HG03565 (cell line): Measurements from ENCODE around the gene P3R3URF.

ENCODE experiments used
- ATAC-seq: cut with Tn5 transposase; IDR thresholded peaks from one replicate; pipeline ENCODE4 v1.9.1; 2021; ENCODE audit warnings: mild to moderate bottlenecking, moderate library complexity; ENCODE audit not compliant: unreplicated experiment

The P3R3URF gene

GRCh38 chr1:46194641-46195193 lies 18.4 kb upstream of the P3R3URF start:
- no peak for ATAC-seq

GRCh38 chr1:46193984-46194570 lies 17.8 kb upstream of the P3R3URF start:
- ATAC-seq, result no peak

GRCh38 chr1:46193285-46193684 lies 17.0 kb upstream of the P3R3URF start:
- ATAC-seq, result no peak

GRCh38 chr1:46192171-46192570 lies 15.9 kb upstream of the P3R3URF start:
- ATAC-seq, result no peak

- no peak for ATAC-seq
Measured at GRCh38 chr1:46191033-46191701, 14.9 kb upstream of the P3R3URF start.

GRCh38 chr1:46190539-46190938 lies 14.3 kb upstream of the P3R3URF start:
- ATAC-seq, result no peak

GRCh38 chr1:46188295-46189030 lies 12.2 kb upstream of the P3R3URF start:
- no peak for ATAC-seq

GRCh38 chr1:46187106-46187869 lies 11.0 kb upstream of the P3R3URF start:
- ATAC-seq, result no peak

- ATAC-seq, result no peak
Measured at GRCh38 chr1:46186076-46186475, 9.8 kb upstream of the P3R3URF start.

- no peak for ATAC-seq
Measured at GRCh38 chr1:46184920-46185658, 8.8 kb upstream of the P3R3URF start.

- ATAC-seq, result no peak
Measured at GRCh38 chr1:46183926-46184557, 7.8 kb upstream of the P3R3URF start.

- no peak for ATAC-seq
Measured at GRCh38 chr1:46183079-46183847, 7.0 kb upstream of the P3R3URF start.

- no peak for ATAC-seq
Measured at GRCh38 chr1:46181343-46182260, 5.3 kb upstream of the P3R3URF start.

- no peak for ATAC-seq
Measured at GRCh38 chr1:46180082-46180616, 3.9 kb upstream of the P3R3URF start.

GRCh38 chr1:46179138-46180081 lies 3.1 kb upstream of the P3R3URF start:
- ATAC-seq, result no peak

GRCh38 chr1:46175243-46175642 lies 1.0 kb downstream of the P3R3URF start:
- ATAC-seq, result no peak
